A549 (cell line): ENCODE results near the gene ACOXL.

ENCODE experiments used
- BHLHE40 ChIP-seq: IDR thresholded peaks from 2 replicates; pipeline ENCODE4 v1.6.1; 2012; ENCODE audit warnings: low read depth, low read length, inconsistent platforms
- CTCF ChIP-seq: fragments of >200 bp; sonication (Bioruptor Twin); formaldehyde crosslinking; IDR thresholded peaks from 3 replicates; pipeline ENCODE4 v1.5.1; 2016
- GATA3 ChIP-seq: IDR thresholded peaks from 2 replicates; pipeline ENCODE4 v1.6.1; 2012; ENCODE audit warnings: borderline replicate concordance
- JUNB ChIP-seq: fragments of >200 bp; sonication (Bioruptor Twin); formaldehyde crosslinking; IDR thresholded peaks from 2 replicates; pipeline ENCODE4 v1.6.1; 2016
- NFE2L2 ChIP-seq: fragments of 150-350 bp; conservative IDR thresholded peaks from 2 replicates; pipeline ENCODE4 v1.6.1; 2014; ENCODE audit warnings: low read length
- NR3C1 ChIP-seq: fragments of >200 bp; sonication (Bioruptor Twin); formaldehyde crosslinking; IDR thresholded peaks from 3 replicates; pipeline ENCODE4 v1.6.1; 2017
- POLR2AphosphoS2 ChIP-seq: conservative IDR thresholded peaks from 2 replicates; pipeline ENCODE4 v1.6.1; 2012; ENCODE audit warnings: low read length, improper control_type of control experiment, inconsistent platforms
- RAD21 ChIP-seq, 2 experiments: fragments of >200 bp in 1 of 2; sonication (Bioruptor Twin) in 1 of 2; formaldehyde crosslinking in 1 of 2; IDR thresholded peaks in 1 of 2; conservative IDR thresholded peaks in 1 of 2; 2 replicates in 1 of 2; 3 replicates in 1 of 2; pipeline ENCODE4 v1.6.1; 2012 to 2018; ENCODE audit warnings: inconsistent platforms in 1 of 2
- SMC3 ChIP-seq: fragments of >200 bp; sonication (Bioruptor Twin); formaldehyde crosslinking; IDR thresholded peaks from 3 replicates; pipeline ENCODE4 v1.6.1; 2018; ENCODE audit warnings: inconsistent platforms
- USF2 ChIP-seq: fragments of 450-650 bp; IDR thresholded peaks from 2 replicates; pipeline ENCODE4 v1.6.1; 2014; ENCODE audit warnings: antibody characterized with exemption
- ZSCAN20 ChIP-seq: fragments of 250-450 bp; sonication (Bioruptor Pico); IDR thresholded peaks from 2 replicates; pipeline ENCODE4 v1.8.0; 2022; ENCODE audit warnings: mild to moderate bottlenecking, moderate library complexity

GRCh38 chr2:111121828-111122630, 389.7 kb downstream of the ACOXL start:
- TF ChIP-seq CTCF, result no peak
- TF ChIP-seq USF2, result no peak
- TF ChIP-seq NR3C1, result no peak
- no peak for TF ChIP-seq POLR2AphosphoS2
- TF ChIP-seq BHLHE40, result no peak
- no peak for TF ChIP-seq NFE2L2
- TF ChIP-seq RAD21 (conservative IDR thresholded peaks at IDR 0.05 in 1 of 2, IDR thresholded peaks at IDR 0.05 in 1 of 2), result no peak
- no peak for TF ChIP-seq JUNB
- TF ChIP-seq GATA3, result no peak
- TF ChIP-seq SMC3, result no peak
- no peak for TF ChIP-seq ZSCAN20 (CRISPR knock-in tag)
